ENCODE results near the gene ATF4. TPM values are rescaled to one million over a fixed set of nuclear protein-coding genes. Genes with fewer than 3 reads are reported as not detected.

ATF4 gene
- total and polyA plus RNA-seq, 7 donors = 246 to 1,369 (median 839) TPM

DNA sequence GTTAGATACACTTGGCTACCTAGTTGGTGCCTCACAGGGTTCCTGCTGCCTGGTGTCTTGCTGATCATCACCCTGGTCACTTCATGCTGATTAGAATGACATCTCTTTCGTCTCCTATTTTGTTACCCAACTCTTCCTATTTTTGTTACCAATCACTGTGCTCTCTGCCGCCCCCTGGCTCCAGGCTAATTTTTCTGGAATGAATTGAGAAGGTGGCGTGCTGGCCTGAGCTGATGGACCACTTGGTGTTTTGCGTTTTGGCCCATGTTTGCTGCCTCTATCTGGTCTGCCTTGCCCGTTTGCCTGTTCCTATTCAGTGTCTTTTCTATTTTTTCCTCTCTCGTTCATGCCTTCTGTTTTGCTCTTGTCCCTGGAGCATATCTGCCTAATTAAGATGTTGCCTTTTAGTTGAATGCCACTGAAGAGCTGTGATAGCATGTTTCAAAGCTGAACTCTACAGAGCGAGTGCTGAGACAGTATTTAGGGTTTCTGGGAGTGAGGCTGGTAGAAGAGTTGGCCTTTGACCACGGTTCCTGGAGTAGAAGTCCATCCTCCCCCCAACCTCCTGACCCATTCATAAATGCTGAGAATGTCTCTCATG, 5.9 kb upstream of the ATF4 start:
- TF ChIP-seq, protein P1, sequence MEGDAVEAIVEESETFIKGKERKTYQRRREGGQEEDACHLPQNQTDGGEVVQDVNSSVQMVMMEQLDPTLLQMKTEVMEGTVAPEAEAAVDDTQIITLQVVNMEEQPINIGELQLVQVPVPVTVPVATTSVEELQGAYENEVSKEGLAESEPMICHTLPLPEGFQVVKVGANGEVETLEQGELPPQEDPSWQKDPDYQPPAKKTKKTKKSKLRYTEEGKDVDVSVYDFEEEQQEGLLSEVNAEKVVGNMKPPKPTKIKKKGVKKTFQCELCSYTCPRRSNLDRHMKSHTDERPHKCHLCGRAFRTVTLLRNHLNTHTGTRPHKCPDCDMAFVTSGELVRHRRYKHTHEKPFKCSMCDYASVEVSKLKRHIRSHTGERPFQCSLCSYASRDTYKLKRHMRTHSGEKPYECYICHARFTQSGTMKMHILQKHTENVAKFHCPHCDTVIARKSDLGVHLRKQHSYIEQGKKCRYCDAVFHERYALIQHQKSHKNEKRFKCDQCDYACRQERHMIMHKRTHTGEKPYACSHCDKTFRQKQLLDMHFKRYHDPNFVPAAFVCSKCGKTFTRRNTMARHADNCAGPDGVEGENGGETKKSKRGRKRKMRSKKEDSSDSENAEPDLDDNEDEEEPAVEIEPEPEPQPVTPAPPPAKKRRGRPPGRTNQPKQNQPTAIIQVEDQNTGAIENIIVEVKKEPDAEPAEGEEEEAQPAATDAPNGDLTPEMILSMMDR (IDR thresholded peaks at IDR 0.05) = peak; percentile 66
- no peak overlapping the region for H3K4me3 ChIP-seq
- intact Hi-C loops (cut with DNase I) = loop anchor here in 1 of 2 donors (10.0 kb wide), 1 partner anchor 170 kb away; the partner anchor contains the start of gene SYNGR1
- 38 to 47% (median 44%) methylated on average over 8 of the region's 8 CpGs for WGBS, 3 donors
- DNase-seq = peak in 1 of 2 donors; percentile 64
- peak; percentile 31 to 58 (median 36) for ATAC-seq
- peaks cover 19% of the 10 kb centered on the region for H3K4me1 ChIP-seq
- peaks cover 3 to 74% of the 10 kb centered on the region in 2 donors for H3K36me3 ChIP-seq (ENCODE audit: insufficient read depth in 1 of 2, low read depth in 1 of 2)
- no peaks in the 10 kb centered on the region for H3K9me3 ChIP-seq
- no peaks in the 10 kb centered on the region for H3K27me3 ChIP-seq (ENCODE audit: insufficient read depth in 3 of 3, low read length in 2 of 3)
- no peak overlapping the region for H3K27ac ChIP-seq

DNA sequence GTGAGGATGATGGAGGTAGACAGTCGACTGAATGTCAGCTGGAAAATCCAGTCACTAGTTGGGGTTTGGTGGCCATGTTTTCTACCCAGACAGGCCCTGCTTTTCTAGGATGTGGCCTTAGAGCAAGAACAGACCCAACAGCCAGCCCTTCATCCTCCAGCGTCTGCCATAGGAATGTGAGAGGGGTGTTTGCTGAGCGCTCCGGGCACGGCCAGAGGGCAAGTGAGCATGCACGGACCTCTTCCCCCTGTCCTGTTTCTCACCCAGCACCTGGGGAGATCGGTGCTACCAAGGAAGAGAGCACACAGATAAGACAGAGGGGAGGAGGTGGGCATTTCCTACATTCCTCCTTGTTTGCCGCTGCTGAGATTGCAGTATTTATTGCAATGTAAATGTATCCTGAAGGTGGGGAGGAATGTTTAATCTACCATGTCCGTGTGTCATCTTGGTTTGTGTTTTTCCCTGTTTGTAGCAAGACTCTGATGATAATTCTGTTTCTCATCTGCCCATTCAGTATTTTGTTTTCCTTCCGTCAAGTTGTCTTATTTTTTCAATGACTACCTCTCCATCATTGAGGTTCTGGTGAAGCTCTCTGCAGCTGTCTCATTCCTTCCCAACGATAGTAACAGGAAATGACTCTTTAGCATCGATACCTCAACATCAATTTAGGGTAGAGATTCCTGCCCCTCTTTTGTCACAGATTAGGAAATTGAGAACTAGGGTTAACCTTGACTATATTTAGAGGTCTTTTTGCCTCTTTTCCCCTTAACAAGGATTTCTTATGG, 4.9 kb upstream of the ATF4 start:
- H3K9me3 ChIP-seq = no peaks in the 10 kb centered on the region
- H3K4me1 ChIP-seq = peaks cover 19% of the 10 kb centered on the region
- TF ChIP-seq, protein P1 (IDR thresholded peaks at IDR 0.05) = no peak
- intact Hi-C loops (cut with DNase I) = loop anchor here in 1 of 2 donors (10.0 kb wide), 1 partner anchor 171 kb away; the partner anchor contains the start of gene SYNGR1
- H3K36me3 ChIP-seq (ENCODE audit: insufficient read depth in 1 of 2, low read depth in 1 of 2) = peaks cover 3 to 64% of the 10 kb centered on the region in 2 donors
- DNase-seq = no peak
- WGBS, 3 donors = 83 to 89% (median 86%) methylated on average over 11 to 12 of the region's 12 CpGs
- no peak for ATAC-seq
- H3K27me3 ChIP-seq (ENCODE audit: insufficient read depth in 3 of 3, low read length in 2 of 3) = no peaks in the 10 kb centered on the region
- H3K4me3 ChIP-seq = no peak overlapping the region
- no peak overlapping the region for H3K27ac ChIP-seq

DNA sequence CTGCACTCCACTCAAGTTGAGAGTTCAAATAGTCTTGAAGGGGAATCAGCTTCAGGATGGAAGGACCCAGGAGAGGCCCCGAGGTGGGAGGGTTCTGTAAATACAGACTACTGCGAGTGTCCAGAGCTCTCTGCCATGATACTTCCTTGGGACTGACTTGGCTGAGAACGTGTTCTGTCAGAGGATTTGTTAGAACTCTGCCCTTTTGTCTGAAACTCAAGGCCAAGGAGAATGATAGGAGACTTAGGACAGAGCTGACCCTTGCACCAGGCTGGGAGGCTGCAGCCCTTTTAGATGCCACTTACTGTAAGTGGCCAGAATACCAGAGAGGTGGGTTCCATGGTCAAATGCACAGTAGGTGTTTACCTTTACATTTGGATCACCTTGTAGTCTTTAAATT, 2.9 kb upstream of the ATF4 start:
- peaks cover 19% of the 10 kb centered on the region for H3K4me1 ChIP-seq
- no peaks in the 10 kb centered on the region for H3K27me3 ChIP-seq (ENCODE audit: insufficient read depth in 3 of 3, low read length in 2 of 3)
- intact Hi-C loops (cut with DNase I) = loop anchor here in 1 of 2 donors (10.0 kb wide), 1 partner anchor 173 kb away; the partner anchor contains the start of gene SYNGR1
- ATAC-seq (no peak), DNase-seq (no peak)
- H3K27ac ChIP-seq = no peak overlapping the region
- H3K4me3 ChIP-seq = no peak overlapping the region
- no peaks in the 10 kb centered on the region for H3K9me3 ChIP-seq
- TF ChIP-seq, protein P1 (IDR thresholded peaks at IDR 0.05) = no peak
- H3K36me3 ChIP-seq (ENCODE audit: insufficient read depth in 1 of 2, low read depth in 1 of 2) = peaks cover 4 to 59% of the 10 kb centered on the region in 2 donors
- 73 to 89% (median 79%) methylated on average over 3 of the region's 3 CpGs for WGBS, 3 donors

DNA sequence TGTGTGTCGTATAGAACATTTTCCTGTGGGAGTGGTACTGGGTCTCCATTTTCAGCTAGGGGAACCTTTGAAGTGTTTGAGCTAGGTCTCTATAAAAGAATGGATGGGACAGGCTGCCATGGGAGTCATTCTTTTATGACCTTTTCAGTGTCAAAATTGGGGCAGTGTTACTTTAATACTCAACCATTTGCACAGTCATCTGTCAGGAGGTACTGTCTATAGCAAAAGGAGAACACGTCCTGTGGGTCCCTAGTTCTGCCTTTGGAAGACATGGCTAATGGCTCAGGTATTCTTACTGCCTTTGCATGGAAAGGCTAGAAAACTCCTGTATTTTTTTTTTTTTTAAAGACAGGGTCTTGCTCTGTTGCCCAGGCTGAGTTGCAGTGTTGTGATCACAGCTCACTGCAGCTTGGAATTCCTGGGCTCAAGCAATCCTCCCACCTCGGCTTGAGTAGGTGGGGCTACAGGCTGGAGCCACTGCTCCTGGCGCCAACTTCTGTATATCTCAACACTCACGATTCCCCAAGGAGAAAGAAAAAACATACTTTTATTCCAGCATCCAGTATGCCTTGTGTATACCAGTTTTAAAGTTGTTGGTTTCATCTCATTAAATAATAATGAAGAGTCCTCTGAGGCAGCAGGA, 2.1 kb upstream of the ATF4 start:
- no peaks in the 10 kb centered on the region for H3K9me3 ChIP-seq
- intact Hi-C loops (cut with DNase I) = loop anchor here (2.0 to 10.0 kb wide), 2 partner anchors 15 to 173 kb away; partner anchors contain the start of genes MIEF1 (in 1 of the 2) and SYNGR1 (in 1 of the 2)
- DNase-seq = peak in 1 of 2 donors; percentile 19
- no peak overlapping the region for H3K4me3 ChIP-seq
- 52 to 64% (median 55%) methylated on average over 5 of the region's 5 CpGs for WGBS, 3 donors
- no peak for ATAC-seq
- peak overlapping the region; percentile 100 for H3K27ac ChIP-seq
- TF ChIP-seq, protein P1 (IDR thresholded peaks at IDR 0.05) = no peak
- H3K36me3 ChIP-seq (ENCODE audit: insufficient read depth in 1 of 2, low read depth in 1 of 2) = peaks cover 4 to 59% of the 10 kb centered on the region in 2 donors
- H3K27me3 ChIP-seq (ENCODE audit: insufficient read depth in 3 of 3, low read length in 2 of 3) = no peaks in the 10 kb centered on the region
- peaks cover 19% of the 10 kb centered on the region for H3K4me1 ChIP-seq

All from psoas muscle (tissue), 8 donors.